Activated T-cell treated with anti-CD3 and anti-CD28 coated beads, Interleukin-2, amount 50 U/mL, for 1 hour (primary cell): ENCODE results near the gene CDH22.

Experiments
- DNase-seq: peaks from one replicate; pipeline ENCODE4 v3.0.0-alpha.2; 2020

Gene CDH22

DNA sequence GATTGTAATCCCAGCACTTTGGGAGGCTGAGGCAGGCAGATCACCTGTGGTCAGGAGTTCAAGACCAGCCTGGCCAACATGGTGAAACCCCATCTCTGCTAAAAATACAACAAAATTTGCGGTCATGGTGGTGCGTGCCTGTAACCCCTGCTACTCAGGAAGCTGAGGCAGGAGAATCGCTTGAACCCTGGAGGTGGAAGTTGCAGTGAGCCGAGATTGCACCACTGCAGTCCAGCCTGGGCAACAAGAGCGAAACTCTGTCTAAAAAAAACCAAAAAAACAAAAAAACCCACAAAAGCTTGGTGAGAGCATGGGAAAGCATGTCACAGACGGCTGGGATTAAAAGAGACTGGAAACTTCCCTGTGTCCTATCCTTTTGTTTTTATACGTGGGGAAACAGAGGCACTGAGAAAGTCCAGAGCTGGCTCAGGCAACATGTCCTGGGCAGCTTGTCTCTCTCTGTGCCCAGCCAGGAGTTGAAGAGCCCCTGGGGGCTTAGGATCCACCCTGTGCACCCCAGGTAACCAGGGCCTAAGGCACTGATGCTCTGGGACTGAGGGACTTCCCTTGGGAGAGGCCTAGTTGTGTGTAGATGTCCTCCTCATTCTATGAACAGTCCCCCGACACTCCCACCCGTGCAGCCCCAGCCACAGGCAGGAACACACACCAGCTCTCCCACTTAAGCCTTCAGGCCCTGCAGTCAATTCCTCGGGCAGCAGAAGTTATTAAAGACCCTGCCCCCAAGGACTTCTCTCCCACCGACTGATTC lies 174.2 kb downstream of the CDH22 start:
- DNase-seq, result no peak

GRCh38 chr20:46132705-46133120 lies 175.6 kb downstream of the CDH22 start:
- peak; percentile 69 for DNase-seq

DNA sequence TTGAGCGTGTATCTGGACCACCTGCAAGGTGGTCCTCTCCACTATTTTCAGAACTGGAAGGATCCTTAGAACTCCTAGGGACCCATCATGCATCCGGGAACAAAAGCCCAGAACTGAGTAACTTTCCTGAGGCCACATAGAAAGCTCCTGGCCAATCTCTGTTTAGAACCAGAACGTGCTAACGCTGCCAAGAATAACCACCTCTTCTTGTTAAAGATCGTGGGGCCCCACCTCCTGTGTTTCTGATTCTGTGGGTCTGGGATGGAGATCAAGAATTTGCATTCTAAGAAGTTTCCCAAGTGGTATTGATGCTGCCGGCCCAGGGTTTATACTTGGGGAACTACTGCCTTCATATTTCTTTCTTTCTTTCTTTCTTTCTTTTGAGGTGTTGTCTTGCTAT lies 176.9 kb downstream of the CDH22 start:
- DNase-seq, result no peak

- no peak for DNase-seq
These were observed 177.8 kb downstream of the CDH22 start for GRCh38 chr20:46130534-46130933.

DNA sequence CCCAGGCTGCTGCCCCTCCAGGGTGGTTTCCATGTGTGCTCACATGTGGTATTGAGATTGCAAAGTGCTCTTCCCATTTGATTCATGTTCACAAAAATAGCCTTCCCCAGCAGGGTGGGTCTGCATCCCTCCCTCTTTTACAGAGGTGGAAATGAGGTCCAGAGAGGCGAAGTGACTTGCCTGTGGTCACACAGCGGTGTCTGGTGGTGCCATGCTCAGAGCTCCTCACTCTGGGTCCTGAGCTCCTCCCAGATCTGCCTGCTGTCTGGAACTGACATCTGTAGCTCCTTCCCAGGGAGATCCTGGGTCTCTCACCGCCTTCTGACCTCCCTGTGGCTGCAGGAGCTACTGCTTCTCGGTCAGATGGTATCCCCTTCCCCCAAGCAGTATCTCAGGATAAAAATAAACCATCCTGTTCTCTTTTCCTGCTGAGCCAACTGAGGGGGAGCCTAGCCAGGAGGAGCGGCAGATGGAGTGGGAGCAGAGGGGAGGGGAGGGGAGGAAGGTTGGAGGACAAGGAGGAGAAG lies 178.3 kb downstream of the CDH22 start:
- no peak for DNase-seq

DNA sequence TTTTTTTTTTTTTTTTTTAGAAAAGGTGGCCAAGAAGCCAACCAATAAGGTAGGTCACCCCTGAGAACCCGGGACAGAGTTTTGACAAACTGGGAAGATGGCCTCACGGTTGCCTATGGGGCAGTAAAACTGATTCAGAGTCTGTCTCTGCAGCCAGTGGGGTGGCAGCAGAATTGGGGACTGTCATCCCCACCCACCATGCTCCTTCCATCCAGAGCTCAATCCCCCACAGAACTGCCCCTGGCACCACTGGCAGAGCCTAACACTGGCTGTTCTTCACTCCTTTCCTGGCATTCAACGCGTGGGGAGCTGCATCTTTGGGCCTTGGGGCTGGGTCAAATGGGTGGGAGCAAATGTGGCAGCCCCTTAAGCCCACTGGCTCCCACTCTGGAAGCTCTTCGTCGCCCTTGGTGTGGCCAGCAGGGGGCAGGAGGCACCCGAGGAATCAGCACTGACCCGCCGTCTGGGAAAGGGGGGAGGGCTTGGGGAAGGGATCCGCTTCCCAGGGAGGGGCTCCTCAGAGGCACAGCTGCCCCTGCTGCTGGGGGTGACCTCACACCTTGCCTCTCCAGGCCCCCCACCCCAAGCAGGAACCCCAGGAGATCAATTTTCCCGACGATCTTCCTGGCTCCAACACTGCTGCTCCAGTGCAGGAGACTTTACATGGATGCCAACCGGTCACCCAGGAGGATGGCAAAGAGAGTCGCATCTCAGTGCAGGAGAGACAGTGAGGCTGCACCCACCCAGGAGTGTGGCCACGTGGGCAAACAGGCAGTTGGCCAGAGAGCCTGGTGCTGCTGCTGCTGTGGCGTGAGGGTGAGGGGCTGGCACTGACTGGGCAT lies 179.8 kb downstream of the CDH22 start:
- no peak for DNase-seq

DNA sequence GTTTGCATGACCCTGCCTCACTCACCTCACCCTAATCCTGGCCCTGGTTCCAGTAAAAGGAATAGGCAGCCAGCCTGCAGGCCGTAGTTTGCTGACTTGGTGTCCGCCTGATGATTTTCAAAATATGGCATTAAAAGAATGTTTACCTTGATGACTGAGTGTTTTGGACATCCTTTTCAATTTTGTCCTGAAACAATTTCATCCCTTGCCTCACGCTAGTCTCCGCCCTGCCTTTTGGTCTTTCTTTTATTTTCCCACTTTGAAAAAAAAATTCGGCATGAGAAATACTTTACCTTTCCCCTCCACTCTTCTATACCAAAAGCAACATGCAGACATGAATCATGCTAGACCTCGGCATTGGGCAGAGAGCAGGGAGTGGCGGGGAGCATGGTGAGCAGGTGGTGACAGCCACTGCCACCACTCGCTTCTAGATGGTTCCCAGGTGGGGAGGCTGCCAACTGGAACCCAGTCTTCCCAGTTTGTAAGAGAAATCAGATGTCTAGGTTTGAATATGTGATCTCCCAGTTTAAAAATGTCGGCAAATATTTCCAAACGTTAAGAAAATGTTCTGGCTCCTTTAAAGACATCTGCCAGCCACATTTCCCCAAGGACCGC lies 180.8 kb downstream of the CDH22 start:
- no peak for DNase-seq

GRCh38 chr20:46126440-46127056 lies 181.8 kb downstream of the CDH22 start:
- DNase-seq, result no peak
